Panc1 (cell line): Measurements from ENCODE around the gene NARF.

Experiments
- POLR2AphosphoS5 ChIP-seq: IDR thresholded peaks from 2 replicates; pipeline ENCODE4 v1.6.1; 2012; ENCODE audit warnings: mild to moderate bottlenecking, low read depth, low read length, moderate library complexity
- TF ChIP-seq, protein P1 (sequence below): fragments of 450-650 bp; IDR thresholded peaks from 2 replicates; pipeline ENCODE4 v1.5.1; 2017; ENCODE audit warnings: mild to moderate bottlenecking
- TF ChIP-seq, protein P2 (sequence below), 2 experiments: IDR thresholded peaks; 2 replicates each; pipeline ENCODE4 v1.6.1; 2011 to 2012; ENCODE audit warnings: low read depth in 2 of 2, control low read depth in 1 of 2, low read length in 1 of 2, mild to moderate bottlenecking in 1 of 2, moderate library complexity in 1 of 2; ENCODE audit not compliant: insufficient read depth in 1 of 2

- TF ChIP-seq POLR2AphosphoS5 = no peak
- TF ChIP-seq, protein P1, sequence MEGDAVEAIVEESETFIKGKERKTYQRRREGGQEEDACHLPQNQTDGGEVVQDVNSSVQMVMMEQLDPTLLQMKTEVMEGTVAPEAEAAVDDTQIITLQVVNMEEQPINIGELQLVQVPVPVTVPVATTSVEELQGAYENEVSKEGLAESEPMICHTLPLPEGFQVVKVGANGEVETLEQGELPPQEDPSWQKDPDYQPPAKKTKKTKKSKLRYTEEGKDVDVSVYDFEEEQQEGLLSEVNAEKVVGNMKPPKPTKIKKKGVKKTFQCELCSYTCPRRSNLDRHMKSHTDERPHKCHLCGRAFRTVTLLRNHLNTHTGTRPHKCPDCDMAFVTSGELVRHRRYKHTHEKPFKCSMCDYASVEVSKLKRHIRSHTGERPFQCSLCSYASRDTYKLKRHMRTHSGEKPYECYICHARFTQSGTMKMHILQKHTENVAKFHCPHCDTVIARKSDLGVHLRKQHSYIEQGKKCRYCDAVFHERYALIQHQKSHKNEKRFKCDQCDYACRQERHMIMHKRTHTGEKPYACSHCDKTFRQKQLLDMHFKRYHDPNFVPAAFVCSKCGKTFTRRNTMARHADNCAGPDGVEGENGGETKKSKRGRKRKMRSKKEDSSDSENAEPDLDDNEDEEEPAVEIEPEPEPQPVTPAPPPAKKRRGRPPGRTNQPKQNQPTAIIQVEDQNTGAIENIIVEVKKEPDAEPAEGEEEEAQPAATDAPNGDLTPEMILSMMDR = no peak
- TF ChIP-seq, protein P2, sequence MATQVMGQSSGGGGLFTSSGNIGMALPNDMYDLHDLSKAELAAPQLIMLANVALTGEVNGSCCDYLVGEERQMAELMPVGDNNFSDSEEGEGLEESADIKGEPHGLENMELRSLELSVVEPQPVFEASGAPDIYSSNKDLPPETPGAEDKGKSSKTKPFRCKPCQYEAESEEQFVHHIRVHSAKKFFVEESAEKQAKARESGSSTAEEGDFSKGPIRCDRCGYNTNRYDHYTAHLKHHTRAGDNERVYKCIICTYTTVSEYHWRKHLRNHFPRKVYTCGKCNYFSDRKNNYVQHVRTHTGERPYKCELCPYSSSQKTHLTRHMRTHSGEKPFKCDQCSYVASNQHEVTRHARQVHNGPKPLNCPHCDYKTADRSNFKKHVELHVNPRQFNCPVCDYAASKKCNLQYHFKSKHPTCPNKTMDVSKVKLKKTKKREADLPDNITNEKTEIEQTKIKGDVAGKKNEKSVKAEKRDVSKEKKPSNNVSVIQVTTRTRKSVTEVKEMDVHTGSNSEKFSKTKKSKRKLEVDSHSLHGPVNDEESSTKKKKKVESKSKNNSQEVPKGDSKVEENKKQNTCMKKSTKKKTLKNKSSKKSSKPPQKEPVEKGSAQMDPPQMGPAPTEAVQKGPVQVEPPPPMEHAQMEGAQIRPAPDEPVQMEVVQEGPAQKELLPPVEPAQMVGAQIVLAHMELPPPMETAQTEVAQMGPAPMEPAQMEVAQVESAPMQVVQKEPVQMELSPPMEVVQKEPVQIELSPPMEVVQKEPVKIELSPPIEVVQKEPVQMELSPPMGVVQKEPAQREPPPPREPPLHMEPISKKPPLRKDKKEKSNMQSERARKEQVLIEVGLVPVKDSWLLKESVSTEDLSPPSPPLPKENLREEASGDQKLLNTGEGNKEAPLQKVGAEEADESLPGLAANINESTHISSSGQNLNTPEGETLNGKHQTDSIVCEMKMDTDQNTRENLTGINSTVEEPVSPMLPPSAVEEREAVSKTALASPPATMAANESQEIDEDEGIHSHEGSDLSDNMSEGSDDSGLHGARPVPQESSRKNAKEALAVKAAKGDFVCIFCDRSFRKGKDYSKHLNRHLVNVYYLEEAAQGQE (IDR thresholded peaks at IDR 0.05; ENCODE audit: insufficient read depth in 1 of 2, low read depth in 2 of 2, low read length in 1 of 2) = no peak
Observed at GRCh38 chr17:82497483-82498405, 39.2 kb downstream of the NARF start.
